GM23338 (cell line): ENCODE results near the gene XIRP2. TPM values are rescaled to one million over a fixed set of nuclear protein-coding genes. Genes with fewer than 3 reads are reported as not detected.

Experiments used
- ATAC-seq: fragments of 200-7000 bp; cut with Tn5 transposase; 3 replicates; pipeline ENCODE4 v1.9.1; 2020
- DNase-seq: peaks from one replicate; pipeline ENCODE4 v3.0.0-alpha.2; 2015; ENCODE audit warnings: low spot score
- H2AFZ ChIP-seq: fragments of 200-600 bp; sonication (generic); 2 replicates; pipeline ENCODE4 v1.8.0; 2016; ENCODE audit warnings: antibody characterized with exemption, mild to moderate bottlenecking, moderate library complexity
- H3F3A ChIP-seq: fragments of 200-600 bp; sonication (generic); replicated peaks from 2 replicates; pipeline ENCODE4 v1.8.0; 2017; ENCODE audit warnings: antibody characterized with exemption, mixed run types, low read depth
- H3K27ac ChIP-seq: fragments of 200-600 bp; sonication (generic); 2 replicates; pipeline ENCODE4 v1.6.1; 2016; ENCODE audit warnings: low read depth
- H3K27me3 ChIP-seq: fragments of 200-600 bp; sonication (generic); 2 replicates; pipeline ENCODE4 v1.8.0; 2016; ENCODE audit warnings: mild to moderate bottlenecking, mixed run types, moderate library complexity; ENCODE audit not compliant: insufficient read depth
- H3K36me3 ChIP-seq: fragments of 200-600 bp; sonication (generic); 2 replicates; pipeline ENCODE4 v1.8.0; 2016; ENCODE audit warnings: mild to moderate bottlenecking; ENCODE audit not compliant: insufficient read depth
- H3K4me1 ChIP-seq: fragments of 200-600 bp; sonication (generic); 2 replicates; pipeline ENCODE4 v1.8.0; 2016; ENCODE audit warnings: mild to moderate bottlenecking, moderate library complexity; ENCODE audit not compliant: insufficient read depth
- H3K4me2 ChIP-seq: fragments of 200-600 bp; sonication (generic); 2 replicates; pipeline ENCODE4 v1.7.1; 2017; ENCODE audit warnings: mixed run types
- H3K4me3 ChIP-seq: fragments of 200-600 bp; sonication (generic); 2 replicates; pipeline ENCODE4 v1.6.1; 2016; ENCODE audit warnings: mixed run types
- H3K79me2 ChIP-seq: fragments of 200-600 bp; sonication (generic); replicated peaks from 2 replicates; pipeline ENCODE4 v1.8.0; 2017; ENCODE audit warnings: mild to moderate bottlenecking; ENCODE audit not compliant: insufficient read depth
- H3K9me2 ChIP-seq: fragments of 200-600 bp; sonication (generic); 2 replicates; pipeline ENCODE4 v1.8.0; 2017; ENCODE audit not compliant: insufficient read depth
- H4K20me1 ChIP-seq: fragments of 200-600 bp; sonication (generic); replicated peaks from 2 replicates; pipeline ENCODE4 v1.8.0; 2017; ENCODE audit warnings: mild to moderate bottlenecking; ENCODE audit not compliant: insufficient read depth
- H3K27ac Mint-ChIP-seq: 2 replicates; pipeline ENCODE4 v1.8.0; 2020; ENCODE audit warnings: inconsistent platforms, mild to moderate bottlenecking, moderate library complexity, mixed read lengths
- H3K27me3 Mint-ChIP-seq: 3 replicates; pipeline ENCODE4 v1.8.0; 2022; ENCODE audit warnings: low read depth, mild to moderate bottlenecking, moderate library complexity, mixed read lengths, inconsistent platforms; ENCODE audit not compliant: insufficient read depth, poor library complexity
- H3K36me3 Mint-ChIP-seq: 3 replicates; pipeline ENCODE4 v1.8.0; 2021; ENCODE audit warnings: low read depth, mild to moderate bottlenecking, inconsistent platforms, moderate library complexity, mixed read lengths
- H3K4me1 Mint-ChIP-seq: 3 replicates; pipeline ENCODE4 v1.8.0; 2020; ENCODE audit warnings: mild to moderate bottlenecking, inconsistent platforms, mixed read lengths
- H3K4me3 Mint-ChIP-seq: 3 replicates; pipeline ENCODE4 v1.8.0; 2021; ENCODE audit warnings: moderate library complexity, mild to moderate bottlenecking, inconsistent platforms, mixed read lengths
- H3K9me3 Mint-ChIP-seq: 3 replicates; pipeline ENCODE4 v1.8.0; 2020; ENCODE audit warnings: moderate library complexity, mild to moderate bottlenecking, inconsistent platforms, mixed read lengths
- CREB1 ChIP-seq: fragments of 250-450 bp; sonication (Bioruptor Pico); IDR thresholded peaks from 2 replicates; pipeline ENCODE4 v1.5.0; 2020; ENCODE audit warnings: low read depth, mild to moderate bottlenecking, moderate library complexity
- EZH2 ChIP-seq: fragments of 200-600 bp; sonication (generic); IDR thresholded peaks from one replicate; pipeline ENCODE4 v1.8.0; 2017; ENCODE audit warnings: antibody characterized with exemption, mild to moderate bottlenecking, low read depth; ENCODE audit not compliant: unreplicated experiment
- EZH2phosphoT487 ChIP-seq: fragments of 200-600 bp; sonication (generic); IDR thresholded peaks from one replicate; pipeline ENCODE4 v1.8.1; 2018; ENCODE audit warnings: antibody characterized with exemption; ENCODE audit not compliant: unreplicated experiment
- JUNB ChIP-seq: IDR thresholded peaks from one replicate; pipeline ENCODE4 v1.6.1; 2016; ENCODE audit warnings: antibody characterized with exemption; ENCODE audit not compliant: unreplicated experiment
- NANOG ChIP-seq: IDR thresholded peaks from 2 replicates; pipeline ENCODE4 v1.6.1; 2016; ENCODE audit warnings: antibody characterized with exemption, borderline replicate concordance
- REST ChIP-seq: IDR thresholded peaks from one replicate; pipeline ENCODE4 v1.6.1; 2018; ENCODE audit warnings: antibody characterized with exemption; ENCODE audit not compliant: unreplicated experiment
- STAT1 ChIP-seq: IDR thresholded peaks from one replicate; pipeline ENCODE4 v1.6.1; 2016; ENCODE audit warnings: antibody characterized with exemption; ENCODE audit not compliant: unreplicated experiment
- ZNF114 ChIP-seq: fragments of 250-450 bp; sonication (Bioruptor Pico); IDR thresholded peaks from 2 replicates; pipeline ENCODE4 v1.5.0; 2020; ENCODE audit warnings: mild to moderate bottlenecking, moderate library complexity
- polyA plus RNA-seq: library from polyadenylated mRNA; unstranded; fragments of >200 nt; fragmentation: Nextera tagmentation; extraction: Ambion mirVana; gene quantifications from 2 replicates; pipeline ENCODE4 v1.2.1, GENCODE V29; 2016
- total RNA-seq: library from RNA; depleted of rRNA; stranded (reverse); fragments of >200 nt; shearing (Covaris generic); gene quantifications from 2 replicates; pipeline ENCODE4 v1.2.3, GENCODE V29; 2014
- TF ChIP-seq, protein P1 (sequence below), 2 experiments: fragments of 200-600 bp in 1 of 2; sonication (generic) in 1 of 2; conservative IDR thresholded peaks; 2 replicates each; pipeline versions ENCODE4 v1.5.1 to v1.6.1; 2016 to 2017; ENCODE audit warnings: antibody characterized with exemption in 2 of 2, low read depth in 2 of 2, mild to moderate bottlenecking in 2 of 2, moderate library complexity in 1 of 2
- TF ChIP-seq, protein P2 (sequence below): fragments of 250-450 bp; sonication (Bioruptor Pico); IDR thresholded peaks from 2 replicates; pipeline ENCODE4 v1.5.0; 2020; ENCODE audit warnings: mild to moderate bottlenecking, moderate library complexity

The XIRP2 gene
- total and polyA plus RNA-seq, 2 experiments from 2014 or later: 0.17 to 0.31 TPM

DNA sequence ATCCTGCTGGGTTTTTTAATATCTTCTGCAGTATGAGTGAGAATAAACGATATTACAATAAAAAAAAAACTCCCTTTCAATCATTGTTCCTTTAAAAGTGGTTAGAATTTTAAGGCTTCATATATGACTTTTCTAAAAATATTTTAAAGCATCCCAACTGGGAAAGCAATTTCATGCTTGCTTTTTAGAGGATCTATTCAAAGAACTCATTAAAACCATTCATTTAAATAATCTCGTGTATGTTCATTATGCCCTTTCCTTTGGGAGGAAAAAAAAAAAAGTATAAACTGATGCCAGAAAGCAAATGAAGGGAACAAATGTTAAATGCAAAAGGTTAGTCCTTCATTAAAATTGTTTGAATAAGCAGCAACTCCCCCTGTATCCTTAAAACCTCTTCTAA, 81.2 kb downstream of the XIRP2 start:
- Histone ChIP-seq H4K20me1 (no peaks in the 10 kb centered on the region), H3K27me3 (no peaks in the 10 kb centered on the region), H3K79me2 (no peaks in the 10 kb centered on the region), H3K27ac (no peak overlapping the region), H2AFZ (no peak overlapping the region), H3K4me1 (peaks cover 24% of the 10 kb centered on the region), H3K9me2 (no peaks in the 10 kb centered on the region), H3F3A (no peaks in the 10 kb centered on the region), H3K36me3 (no peaks in the 10 kb centered on the region), H3K4me3 (no peak overlapping the region), H3K4me2 (no peak overlapping the region)
- Mint-ChIP-seq H3K9me3 (no peaks in the 10 kb centered on the region), H3K4me3 (no peak overlapping the region), H3K4me1 (peaks cover 32% of the 10 kb centered on the region), H3K27ac (no peak overlapping the region), H3K27me3 (no peaks in the 10 kb centered on the region), H3K36me3 (no peaks in the 10 kb centered on the region)
- TF ChIP-seq EZH2phosphoT487 (no peak), NANOG (no peak), JUNB (no peak), STAT1 (no peak), ZNF114 (CRISPR knock-in tag) (no peak), CREB1 (no peak), REST (no peak), EZH2 (no peak)
- TF ChIP-seq, protein P1, sequence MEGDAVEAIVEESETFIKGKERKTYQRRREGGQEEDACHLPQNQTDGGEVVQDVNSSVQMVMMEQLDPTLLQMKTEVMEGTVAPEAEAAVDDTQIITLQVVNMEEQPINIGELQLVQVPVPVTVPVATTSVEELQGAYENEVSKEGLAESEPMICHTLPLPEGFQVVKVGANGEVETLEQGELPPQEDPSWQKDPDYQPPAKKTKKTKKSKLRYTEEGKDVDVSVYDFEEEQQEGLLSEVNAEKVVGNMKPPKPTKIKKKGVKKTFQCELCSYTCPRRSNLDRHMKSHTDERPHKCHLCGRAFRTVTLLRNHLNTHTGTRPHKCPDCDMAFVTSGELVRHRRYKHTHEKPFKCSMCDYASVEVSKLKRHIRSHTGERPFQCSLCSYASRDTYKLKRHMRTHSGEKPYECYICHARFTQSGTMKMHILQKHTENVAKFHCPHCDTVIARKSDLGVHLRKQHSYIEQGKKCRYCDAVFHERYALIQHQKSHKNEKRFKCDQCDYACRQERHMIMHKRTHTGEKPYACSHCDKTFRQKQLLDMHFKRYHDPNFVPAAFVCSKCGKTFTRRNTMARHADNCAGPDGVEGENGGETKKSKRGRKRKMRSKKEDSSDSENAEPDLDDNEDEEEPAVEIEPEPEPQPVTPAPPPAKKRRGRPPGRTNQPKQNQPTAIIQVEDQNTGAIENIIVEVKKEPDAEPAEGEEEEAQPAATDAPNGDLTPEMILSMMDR (conservative IDR thresholded peaks at IDR 0.05; ENCODE audit: low read depth in 2 of 2): no peak
- TF ChIP-seq, protein P2, sequence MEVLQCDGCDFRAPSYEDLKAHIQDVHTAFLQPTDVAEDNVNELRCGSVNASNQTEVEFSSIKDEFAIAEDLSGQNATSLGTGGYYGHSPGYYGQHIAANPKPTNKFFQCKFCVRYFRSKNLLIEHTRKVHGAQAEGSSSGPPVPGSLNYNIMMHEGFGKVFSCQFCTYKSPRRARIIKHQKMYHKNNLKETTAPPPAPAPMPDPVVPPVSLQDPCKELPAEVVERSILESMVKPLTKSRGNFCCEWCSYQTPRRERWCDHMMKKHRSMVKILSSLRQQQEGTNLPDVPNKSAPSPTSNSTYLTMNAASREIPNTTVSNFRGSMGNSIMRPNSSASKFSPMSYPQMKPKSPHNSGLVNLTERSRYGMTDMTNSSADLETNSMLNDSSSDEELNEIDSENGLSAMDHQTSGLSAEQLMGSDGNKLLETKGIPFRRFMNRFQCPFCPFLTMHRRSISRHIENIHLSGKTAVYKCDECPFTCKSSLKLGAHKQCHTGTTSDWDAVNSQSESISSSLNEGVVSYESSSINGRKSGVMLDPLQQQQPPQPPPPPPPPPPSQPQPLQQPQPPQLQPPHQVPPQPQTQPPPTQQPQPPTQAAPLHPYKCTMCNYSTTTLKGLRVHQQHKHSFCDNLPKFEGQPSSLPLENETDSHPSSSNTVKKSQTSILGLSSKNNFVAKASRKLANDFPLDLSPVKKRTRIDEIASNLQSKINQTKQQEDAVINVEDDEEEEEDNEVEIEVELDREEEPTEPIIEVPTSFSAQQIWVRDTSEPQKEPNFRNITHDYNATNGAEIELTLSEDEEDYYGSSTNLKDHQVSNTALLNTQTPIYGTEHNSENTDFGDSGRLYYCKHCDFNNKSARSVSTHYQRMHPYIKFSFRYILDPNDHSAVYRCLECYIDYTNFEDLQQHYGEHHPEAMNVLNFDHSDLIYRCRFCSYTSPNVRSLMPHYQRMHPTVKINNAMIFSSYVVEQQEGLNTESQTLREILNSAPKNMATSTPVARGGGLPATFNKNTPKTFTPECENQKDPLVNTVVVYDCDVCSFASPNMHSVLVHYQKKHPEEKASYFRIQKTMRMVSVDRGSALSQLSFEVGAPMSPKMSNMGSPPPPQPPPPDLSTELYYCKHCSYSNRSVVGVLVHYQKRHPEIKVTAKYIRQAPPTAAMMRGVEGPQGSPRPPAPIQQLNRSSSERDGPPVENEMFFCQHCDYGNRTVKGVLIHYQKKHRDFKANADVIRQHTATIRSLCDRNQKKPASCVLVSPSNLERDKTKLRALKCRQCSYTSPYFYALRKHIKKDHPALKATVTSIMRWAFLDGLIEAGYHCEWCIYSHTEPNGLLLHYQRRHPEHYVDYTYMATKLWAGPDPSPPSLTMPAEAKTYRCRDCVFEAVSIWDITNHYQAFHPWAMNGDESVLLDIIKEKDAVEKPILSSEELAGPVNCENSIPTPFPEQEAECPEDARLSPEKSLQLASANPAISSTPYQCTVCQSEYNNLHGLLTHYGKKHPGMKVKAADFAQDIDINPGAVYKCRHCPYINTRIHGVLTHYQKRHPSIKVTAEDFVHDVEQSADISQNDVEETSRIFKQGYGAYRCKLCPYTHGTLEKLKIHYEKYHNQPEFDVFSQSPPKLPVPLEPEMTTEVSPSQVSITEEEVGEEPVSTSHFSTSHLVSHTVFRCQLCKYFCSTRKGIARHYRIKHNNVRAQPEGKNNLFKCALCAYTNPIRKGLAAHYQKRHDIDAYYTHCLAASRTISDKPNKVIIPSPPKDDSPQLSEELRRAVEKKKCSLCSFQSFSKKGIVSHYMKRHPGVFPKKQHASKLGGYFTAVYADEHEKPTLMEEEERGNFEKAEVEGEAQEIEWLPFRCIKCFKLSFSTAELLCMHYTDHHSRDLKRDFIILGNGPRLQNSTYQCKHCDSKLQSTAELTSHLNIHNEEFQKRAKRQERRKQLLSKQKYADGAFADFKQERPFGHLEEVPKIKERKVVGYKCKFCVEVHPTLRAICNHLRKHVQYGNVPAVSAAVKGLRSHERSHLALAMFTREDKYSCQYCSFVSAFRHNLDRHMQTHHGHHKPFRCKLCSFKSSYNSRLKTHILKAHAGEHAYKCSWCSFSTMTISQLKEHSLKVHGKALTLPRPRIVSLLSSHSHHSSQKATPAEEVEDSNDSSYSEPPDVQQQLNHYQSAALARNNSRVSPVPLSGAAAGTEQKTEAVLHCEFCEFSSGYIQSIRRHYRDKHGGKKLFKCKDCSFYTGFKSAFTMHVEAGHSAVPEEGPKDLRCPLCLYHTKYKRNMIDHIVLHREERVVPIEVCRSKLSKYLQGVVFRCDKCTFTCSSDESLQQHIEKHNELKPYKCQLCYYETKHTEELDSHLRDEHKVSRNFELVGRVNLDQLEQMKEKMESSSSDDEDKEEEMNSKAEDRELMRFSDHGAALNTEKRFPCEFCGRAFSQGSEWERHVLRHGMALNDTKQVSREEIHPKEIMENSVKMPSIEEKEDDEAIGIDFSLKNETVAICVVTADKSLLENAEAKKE (CRISPR knock-in tag): no peak
- DNase-seq (no peak), ATAC-seq (no peak)
